Measurements from ENCODE around the gene MUC5AC.
"Not testable (repeated sequence)": the region's sequence is repeated elsewhere in the genome, so short reads cannot be mapped to it uniquely, and the experiment has no call there.

Gene MUC5AC

GRCh38 chr11:1208394-1209261 lies 50.9 kb downstream of the MUC5AC start:
- DNase-seq (ENCODE audit: low spot score): no peak

GRCh38 chr11:1209371-1210057 lies 51.8 kb downstream of the MUC5AC start:
- no peak for DNase-seq (ENCODE audit: low spot score)

GRCh38 chr11:1211838-1212237 lies 54.1 kb downstream of the MUC5AC start:
- DNase-seq (ENCODE audit: low spot score): no peak

DNA sequence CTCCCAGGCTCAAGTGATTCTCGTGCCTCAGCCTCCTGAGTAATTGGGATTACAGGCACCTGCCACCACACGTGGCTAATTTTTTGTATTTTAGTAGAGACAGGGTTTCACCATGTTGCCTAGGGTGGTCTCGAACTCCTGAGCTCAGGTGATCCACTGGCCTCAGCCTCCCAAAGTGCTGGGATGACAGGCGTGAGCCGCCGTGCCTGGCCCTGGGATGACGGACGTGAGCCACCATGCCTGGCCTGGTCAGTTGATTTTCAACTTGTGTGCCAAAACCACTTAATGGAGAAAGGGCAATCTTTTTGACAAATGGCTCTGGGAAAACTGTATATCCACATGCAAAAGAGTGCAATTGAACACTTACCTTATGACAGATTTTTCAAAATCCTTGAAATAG lies 58.1 kb downstream of the MUC5AC start:
- not testable (repeated sequence) for DNase-seq (ENCODE audit: low spot score)

- DNase-seq (ENCODE audit: low spot score): no peak
These were observed 59.4 kb downstream of the MUC5AC start for GRCh38 chr11:1217151-1217550.

- DNase-seq (ENCODE audit: low spot score): no peak
These were observed 60.6 kb downstream of the MUC5AC start for GRCh38 chr11:1218256-1218787.

- no peak for DNase-seq (ENCODE audit: low spot score)
These were observed 61.2 kb downstream of the MUC5AC start for GRCh38 chr11:1218788-1219445.

- DNase-seq (ENCODE audit: low spot score): no peak
These were observed 61.7 kb downstream of the MUC5AC start for GRCh38 chr11:1219446-1219833.

- DNase-seq (ENCODE audit: low spot score): no peak
These were observed 62.4 kb downstream of the MUC5AC start for GRCh38 chr11:1219834-1220815.

GRCh38 chr11:1220941-1221721 lies 63.4 kb downstream of the MUC5AC start:
- no peak for DNase-seq (ENCODE audit: low spot score)

DNA sequence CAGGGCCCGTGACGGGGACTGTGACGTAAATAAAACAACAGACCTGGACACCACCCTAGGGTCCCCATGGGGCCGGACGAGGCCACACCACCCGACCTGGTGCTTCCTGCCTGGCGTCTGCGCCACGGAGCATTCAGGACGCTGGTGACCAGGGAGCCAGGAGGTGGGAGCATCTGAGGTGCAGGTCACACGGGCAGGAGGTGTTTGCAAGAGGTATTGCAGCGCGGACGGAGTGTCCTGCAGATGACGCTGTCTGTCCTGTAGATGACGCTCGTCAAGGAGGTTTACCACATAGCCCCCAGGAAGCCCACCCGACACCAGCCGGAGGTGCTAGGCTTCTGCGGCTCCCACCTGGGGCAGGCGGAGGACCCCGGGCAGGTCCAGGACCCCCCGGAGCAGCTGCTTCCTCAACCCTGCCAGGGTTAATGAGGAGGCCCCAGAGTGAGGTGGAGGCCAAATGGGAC lies 64.1 kb downstream of the MUC5AC start:
- DNase-seq (ENCODE audit: low spot score): no peak

DNA sequence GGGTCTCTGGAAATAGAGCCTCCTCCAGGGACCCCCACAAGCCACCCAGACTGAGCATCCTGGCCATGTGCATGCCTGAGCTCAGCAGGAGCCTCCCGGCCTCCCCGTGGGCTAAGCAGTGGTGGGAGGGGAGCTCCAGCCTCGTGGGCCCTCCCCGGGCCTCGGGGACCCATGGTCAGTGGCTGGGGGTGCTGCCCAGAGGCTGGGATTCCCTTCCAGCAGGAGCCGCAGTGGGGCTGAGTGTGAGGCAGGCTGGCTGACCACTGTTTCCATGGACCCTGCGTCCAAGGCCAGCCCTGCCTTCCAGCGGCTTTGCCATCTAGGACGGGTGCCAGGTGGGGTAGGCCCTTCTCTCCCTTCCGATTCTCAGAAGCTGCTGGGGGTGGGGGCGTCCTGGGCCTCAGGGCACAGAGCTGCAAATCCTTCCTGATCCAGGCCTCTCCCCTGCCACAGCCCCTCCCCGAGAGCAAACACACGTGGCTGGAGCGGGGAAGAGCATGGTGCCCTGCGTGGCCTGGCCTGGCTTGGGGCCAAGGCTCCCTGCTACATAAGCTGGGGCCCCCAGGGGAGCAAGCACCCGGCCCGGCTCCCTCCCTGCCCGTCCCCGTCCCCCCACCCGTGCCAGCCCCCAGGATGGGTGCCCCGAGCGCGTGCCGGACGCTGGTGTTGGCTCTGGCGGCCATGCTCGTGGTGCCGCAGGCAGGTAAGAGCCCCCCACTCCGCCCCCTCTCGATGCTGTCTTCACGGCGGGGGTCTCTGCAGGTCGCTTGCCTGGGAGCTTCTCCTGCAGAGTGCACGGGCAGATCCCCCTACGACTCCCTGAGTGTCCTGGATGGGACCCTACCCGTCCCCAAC lies 65.0 kb downstream of the MUC5AC start, which contains the start of gene MUC5B:
Gene MUC5B (plus strand): TSS at position 576 of the 855 bp plus-strand sequence. CDS start 58 bp downstream, at position 634.
- DNase-seq (ENCODE audit: low spot score): no peak

GRCh38 chr11:1223346-1224110 lies 65.8 kb downstream of the MUC5AC start:
- DNase-seq (ENCODE audit: low spot score): no peak

GRCh38 chr11:1224111-1224490 lies 66.3 kb downstream of the MUC5AC start:
- no peak for DNase-seq (ENCODE audit: low spot score)

GRCh38 chr11:1224491-1225385 lies 67.0 kb downstream of the MUC5AC start:
- DNase-seq (ENCODE audit: low spot score): no peak

GRCh38 chr11:1225386-1226225 lies 67.9 kb downstream of the MUC5AC start:
- DNase-seq (ENCODE audit: low spot score): no peak

Data from hepatic stellate cell (primary cell).